SIG-M5 (cell line): ENCODE measurements around the gene DEAF1.
"Not testable (repeated sequence)": the region's sequence is repeated elsewhere in the genome, so short reads cannot be mapped to it uniquely, and the experiment has no call there.

ENCODE experiments used
- DNase-seq: peaks from one replicate; lab custom pipeline; 2025; lab: John Stamatoyannopoulos, UW

Gene DEAF1

DNA sequence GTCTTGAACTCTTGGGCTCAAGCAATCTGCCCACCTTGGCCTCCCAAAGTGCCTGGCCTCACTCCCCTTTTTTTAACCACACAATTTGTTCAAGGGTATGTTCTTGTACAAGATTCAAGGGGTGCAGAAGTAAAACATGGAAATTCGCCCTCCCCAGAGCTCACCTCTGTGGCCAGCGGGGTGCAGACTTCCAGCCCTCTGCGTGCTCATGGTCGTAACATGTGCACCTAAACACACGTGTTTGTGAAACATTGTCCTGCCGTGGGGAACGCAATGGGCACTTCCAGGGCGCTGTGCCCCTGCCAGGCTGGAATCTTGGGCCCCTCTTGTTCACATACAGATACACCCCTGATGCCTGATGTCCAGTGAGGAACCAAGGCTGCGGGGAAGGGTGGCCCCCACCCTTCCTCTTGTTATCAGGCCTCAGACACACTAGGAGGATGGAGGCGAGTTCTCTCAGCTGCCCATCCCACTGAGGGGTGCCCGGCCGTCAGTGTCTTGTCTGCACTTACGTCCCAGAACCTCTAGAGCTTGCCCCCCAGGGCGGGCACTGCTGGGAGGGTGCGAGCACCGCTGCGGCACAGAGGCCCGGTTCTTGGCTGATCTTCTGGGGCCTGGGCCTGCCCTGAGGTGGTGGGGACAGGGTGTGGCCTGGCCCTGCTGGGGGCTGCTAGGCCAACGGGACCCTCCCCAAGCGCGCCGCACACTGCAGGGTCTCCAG lies 6.9 kb upstream of the DEAF1 start:
- no peak for DNase-seq

GRCh38 chr11:699753-700152 lies 4.7 kb upstream of the DEAF1 start:
- no peak for DNase-seq

DNA sequence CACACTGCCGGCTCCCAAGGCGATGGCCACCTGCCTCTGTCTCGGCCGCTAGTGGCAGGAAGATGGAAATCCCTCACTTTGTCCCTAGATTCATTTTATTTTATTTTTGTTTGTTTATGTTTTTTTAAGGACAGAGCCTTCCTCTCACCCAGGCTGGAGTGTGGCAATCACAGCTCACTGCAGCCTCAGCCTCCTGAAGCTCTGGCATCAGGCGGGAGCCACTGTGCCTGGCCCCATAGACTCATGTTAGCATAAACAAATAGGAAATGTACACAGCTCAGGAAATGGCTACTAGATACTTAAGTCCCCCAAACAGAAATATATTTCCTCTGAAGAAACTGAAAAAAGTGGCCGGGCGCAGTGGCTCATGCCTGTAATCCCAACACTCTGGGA lies 4.1 kb upstream of the DEAF1 start:
- DNase-seq, result no peak

- DNase-seq, result no peak
Observed at GRCh38 chr11:698493-699115, 3.6 kb upstream of the DEAF1 start.

DNA sequence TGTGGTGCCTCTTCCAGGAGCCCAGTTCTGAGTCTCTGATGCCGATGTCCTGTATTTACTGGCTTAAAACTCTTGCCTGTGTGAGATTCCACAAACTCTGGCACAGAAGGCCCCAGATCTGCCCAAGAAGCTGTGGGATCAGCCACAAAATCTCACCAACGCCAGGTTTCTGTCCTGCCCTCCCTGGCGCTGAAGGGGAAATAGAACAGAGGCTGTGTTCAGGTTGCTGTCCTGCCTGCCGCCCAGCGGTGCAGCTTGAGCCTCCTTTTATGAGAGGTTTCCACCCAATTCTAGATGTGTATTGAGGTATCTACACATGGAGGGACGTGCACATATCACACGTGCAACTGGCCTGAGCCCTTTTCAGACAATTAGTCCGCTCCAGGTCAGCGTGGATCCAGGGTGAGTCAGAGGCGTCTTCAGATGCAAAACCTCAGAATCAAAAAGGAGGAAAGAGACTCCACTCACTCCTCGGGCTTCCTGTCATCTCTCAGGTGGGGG lies 2.8 kb upstream of the DEAF1 start:
- no peak for DNase-seq

- DNase-seq, result peak; percentile 49
Observed at GRCh38 chr11:696955-697491, 2.0 kb upstream of the DEAF1 start.

- DNase-seq, result peak; percentile 73
Observed at GRCh38 chr11:695538-696248, 671 bp upstream of the DEAF1 start, which contains the start of gene TMEM80. Gene TMEM80, plus strand, starts transcription at chr11:695816. Its CDS starts 12 bp downstream, at chr11:695828.

DNA sequence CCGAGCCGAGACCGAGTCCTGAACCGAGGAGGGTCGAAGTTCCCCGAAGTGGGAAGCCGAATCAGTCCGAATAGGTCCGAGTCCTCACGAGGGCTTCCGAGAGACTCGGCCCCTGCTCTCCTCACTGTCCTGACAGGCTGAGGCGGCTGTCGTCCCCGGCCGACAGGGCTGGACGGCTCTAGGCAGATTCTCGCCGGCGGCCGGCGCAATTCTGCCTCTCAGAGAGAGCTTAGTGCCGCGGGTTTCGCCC lies 191 bp upstream of the DEAF1 start:
- no peak for DNase-seq

GRCh38 chr11:693887-694562 lies 997 bp downstream of the DEAF1 start:
- DNase-seq, result no peak

DNA sequence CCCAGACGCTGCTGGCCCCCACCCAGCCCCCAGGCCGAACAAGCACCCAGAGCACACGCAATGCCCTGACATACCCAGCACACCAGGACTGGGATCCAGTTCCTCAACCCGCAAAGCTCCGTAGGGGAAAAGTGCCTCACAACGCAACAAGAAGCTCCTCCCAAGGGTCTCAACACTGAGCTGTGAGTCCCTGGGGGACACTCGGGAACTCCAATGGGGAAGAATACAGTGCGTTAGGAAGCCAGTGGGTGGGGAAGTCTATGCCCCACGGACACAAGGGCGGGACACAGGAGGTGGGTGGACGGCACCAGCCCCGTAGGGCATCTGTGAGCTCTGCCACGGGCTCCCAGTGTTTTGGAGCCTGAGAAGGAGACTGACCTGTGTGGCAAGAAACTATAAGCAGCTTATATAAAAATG lies 1.6 kb downstream of the DEAF1 start:
- DNase-seq, result no peak

DNA sequence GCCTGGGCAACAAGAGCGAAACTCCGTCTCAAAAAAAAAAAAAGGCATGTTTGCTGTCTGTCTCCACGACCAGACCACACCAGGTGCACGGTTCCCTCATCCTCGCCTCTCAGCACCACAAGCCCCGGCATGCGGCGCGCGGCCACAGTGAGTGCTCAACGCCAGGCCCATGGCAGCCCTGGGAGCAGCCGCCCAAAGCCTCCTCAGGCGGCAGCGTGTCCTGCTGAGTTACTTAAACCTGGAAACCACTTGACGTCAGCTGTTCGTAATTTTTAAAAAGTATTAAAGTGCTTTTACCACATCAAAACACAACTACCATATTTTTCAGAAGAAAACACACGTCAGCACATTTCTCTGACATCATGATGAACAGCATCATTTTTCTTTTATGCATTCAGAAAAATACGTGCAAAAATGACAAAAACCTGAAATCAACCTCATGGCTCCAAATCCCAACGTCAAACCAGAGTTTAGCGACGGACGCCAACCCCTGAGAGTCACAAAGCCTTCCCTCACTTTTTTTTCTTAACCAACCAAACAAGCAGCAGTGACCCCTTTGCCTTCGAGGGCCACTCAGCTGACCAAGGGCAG lies 2.1 kb downstream of the DEAF1 start:
- DNase-seq, result no peak

- DNase-seq, result no peak
Observed at GRCh38 chr11:691710-692590, 3.1 kb downstream of the DEAF1 start.

GRCh38 chr11:690738-691633 lies 4.0 kb downstream of the DEAF1 start:
- no peak for DNase-seq

DNA sequence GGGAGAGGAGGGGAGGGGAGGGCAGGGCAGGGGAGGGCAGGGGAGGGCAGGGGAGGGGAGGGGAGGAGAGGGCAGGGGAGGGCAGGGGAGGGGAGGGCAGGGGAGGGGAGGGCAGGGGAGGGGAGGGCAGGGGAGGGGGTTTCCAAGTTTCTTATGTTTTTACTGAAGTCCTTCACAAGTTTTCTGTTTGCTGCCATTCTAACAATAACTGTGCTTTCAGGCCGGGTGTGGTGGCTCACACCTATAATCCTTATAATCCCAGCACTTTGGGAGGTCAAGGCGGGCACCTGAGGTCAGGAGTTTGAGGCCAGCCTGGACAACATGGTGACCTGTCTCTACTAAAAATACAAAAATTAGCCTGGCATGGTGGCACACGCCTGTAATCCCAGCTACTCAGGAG lies 4.8 kb downstream of the DEAF1 start:
- DNase-seq, result not testable (repeated sequence)

- no peak for DNase-seq
Observed at GRCh38 chr11:689625-690024, 5.4 kb downstream of the DEAF1 start.

- no peak for DNase-seq
Observed at GRCh38 chr11:688681-689080, 6.3 kb downstream of the DEAF1 start.

- no peak for DNase-seq
Observed at GRCh38 chr11:687751-688150, 7.3 kb downstream of the DEAF1 start.

GRCh38 chr11:686451-687243 lies 8.4 kb downstream of the DEAF1 start:
- no peak for DNase-seq

GRCh38 chr11:680970-681369 lies 14.1 kb downstream of the DEAF1 start:
- no peak for DNase-seq
